OCI-M2 (cell line): ENCODE results near the gene C1orf21.

Source experiments
- DNase-seq: peaks from one replicate; lab custom pipeline; 2025; ENCODE audit not compliant: unreplicated experiment; lab: John Stamatoyannopoulos, UW

The C1orf21 gene

GRCh38 chr1:184648160-184648855 is 261.5 kb downstream of the C1orf21 start:
- no peak for DNase-seq

- DNase-seq, result no peak
Observed at GRCh38 chr1:184648856-184649201, 262.0 kb downstream of the C1orf21 start.

- no peak for DNase-seq
Observed at GRCh38 chr1:184649451-184649888, 262.6 kb downstream of the C1orf21 start.

GRCh38 chr1:184650177-184650866 is 263.5 kb downstream of the C1orf21 start:
- DNase-seq, result no peak

GRCh38 chr1:184655185-184655584 is 268.4 kb downstream of the C1orf21 start:
- DNase-seq, result no peak

GRCh38 chr1:184656221-184656620 is 269.4 kb downstream of the C1orf21 start:
- DNase-seq, result no peak

- DNase-seq, result no peak
Observed at GRCh38 chr1:184658055-184658454, 271.2 kb downstream of the C1orf21 start.

- DNase-seq, result no peak
Observed at GRCh38 chr1:184660462-184661191, 273.8 kb downstream of the C1orf21 start.

GRCh38 chr1:184661801-184662200 is 275.0 kb downstream of the C1orf21 start:
- DNase-seq, result no peak

GRCh38 chr1:184664042-184664660 is 277.3 kb downstream of the C1orf21 start:
- DNase-seq, result no peak

GRCh38 chr1:184664661-184665060 is 277.8 kb downstream of the C1orf21 start:
- DNase-seq, result no peak

- DNase-seq, result no peak
Observed at GRCh38 chr1:184665360-184665759, 278.5 kb downstream of the C1orf21 start.

- DNase-seq, result no peak
Observed at GRCh38 chr1:184669391-184669790, 282.6 kb downstream of the C1orf21 start.

- DNase-seq, result no peak
Observed at GRCh38 chr1:184672013-184672726, 285.3 kb downstream of the C1orf21 start.

- no peak for DNase-seq
Observed at GRCh38 chr1:184673305-184673704, 286.5 kb downstream of the C1orf21 start.

- DNase-seq, result no peak
Observed at GRCh38 chr1:184677344-184677743, 290.5 kb downstream of the C1orf21 start.
